Neural cell (in vitro differentiated cells): ENCODE data around the gene MAPK14. TPM values are rescaled to one million over a fixed set of nuclear protein-coding genes. Genes with fewer than 3 reads are reported as not detected.
A peak's percentile ranks its signal among the peaks of the same experiment; 100 is the strongest.
"Not testable (repeated sequence)": the region's sequence is repeated elsewhere in the genome, so short reads cannot be mapped to it uniquely, and the experiment has no call there.

Source experiments
- H2AFZ ChIP-seq: fragments of 200-600, 300-800 bp; sonication (generic), shearing (Covaris generic); 2 replicates; pipeline ENCODE4 v1.6.0; 2014; ENCODE audit warnings: low read depth, mild to moderate bottlenecking, antibody characterized with exemption, low read length, moderate library complexity
- H3F3A ChIP-seq: fragments of 200-600 bp; shearing (Covaris generic); 2 replicates; pipeline ENCODE4 v1.6.1; 2016; ENCODE audit warnings: mild to moderate bottlenecking, moderate library complexity, mixed read lengths, antibody characterized with exemption, low read length; ENCODE audit not compliant: insufficient read depth, poor library complexity, severe bottlenecking
- H3K27ac ChIP-seq: fragments of 200-600, 300-800 bp; sonication (generic), shearing (Covaris generic); 2 replicates; pipeline ENCODE4 v1.5.1; 2014; ENCODE audit warnings: mild to moderate bottlenecking, low read length, moderate library complexity
- H3K27me3 ChIP-seq: fragments of 300-800, 200-600 bp; sonication (generic), shearing (Covaris generic); 2 replicates; pipeline ENCODE4 v1.6.0; 2014; ENCODE audit warnings: mild to moderate bottlenecking, low read depth, low read length, moderate library complexity; ENCODE audit not compliant: insufficient read depth
- H3K36me3 ChIP-seq: fragments of 300-800, 200-600 bp; sonication (generic), shearing (Covaris generic); 2 replicates; pipeline ENCODE4 v1.5.1; 2014; ENCODE audit warnings: mild to moderate bottlenecking, antibody characterized with exemption, low read length, moderate library complexity; ENCODE audit not compliant: insufficient read depth
- H3K4me2 ChIP-seq: fragments of 300-800, 200-600 bp; sonication (generic), shearing (Covaris generic); 2 replicates; pipeline ENCODE4 v1.6.0; 2014; ENCODE audit warnings: mild to moderate bottlenecking, low read length
- H3K4me3 ChIP-seq: fragments of 300-800, 200-600 bp; sonication (generic), shearing (Covaris generic); 2 replicates; pipeline ENCODE4 v1.5.1; 2014; ENCODE audit warnings: mild to moderate bottlenecking, low read length, moderate library complexity
- H3K79me2 ChIP-seq: fragments of 200-600 bp; shearing (Covaris generic); replicated peaks from 2 replicates; pipeline ENCODE4 v1.6.0; 2014; ENCODE audit warnings: mild to moderate bottlenecking, low read length, moderate library complexity; ENCODE audit not compliant: insufficient read depth
- H3K9ac ChIP-seq: fragments of 300-800, 200-600 bp; sonication (generic), shearing (Covaris generic); 2 replicates; pipeline ENCODE4 v1.6.1; 2016; ENCODE audit warnings: mild to moderate bottlenecking, low read length, mixed read lengths
- H3K9me2 ChIP-seq: fragments of 200-600 bp; shearing (Covaris generic); 2 replicates; pipeline ENCODE4 v1.6.1; 2016; ENCODE audit warnings: mild to moderate bottlenecking, low read length, mixed read lengths; ENCODE audit not compliant: insufficient read depth
- H3K9me3 ChIP-seq: fragments of 200-600, 300-800 bp; sonication (generic), shearing (Covaris generic); 2 replicates; pipeline ENCODE4 v1.6.1; 2016; ENCODE audit warnings: mild to moderate bottlenecking, mixed run types, low read length, moderate library complexity, mixed read lengths
- H4K20me1 ChIP-seq: fragments of 200-600 bp; shearing (Covaris generic); 2 replicates; pipeline ENCODE4 v1.6.1; 2016; ENCODE audit warnings: mild to moderate bottlenecking, mixed run types; ENCODE audit not compliant: insufficient read depth
- CTCF ChIP-seq: fragments of 450-650 bp; IDR thresholded peaks from 2 replicates; pipeline ENCODE4 v1.5.1; 2014; ENCODE audit warnings: antibody characterized with exemption, mild to moderate bottlenecking, moderate library complexity; ENCODE audit not compliant: poor library complexity, severe bottlenecking
- EP300 ChIP-seq: fragments of 450-650 bp; conservative IDR thresholded peaks from 2 replicates; pipeline ENCODE4 v1.6.1; 2014; ENCODE audit warnings: antibody characterized with exemption, mild to moderate bottlenecking, moderate library complexity; ENCODE audit not compliant: poor library complexity, severe bottlenecking
- EZH2 ChIP-seq: fragments of 200-600, 300-800 bp; shearing (Covaris generic), sonication (generic); IDR thresholded peaks from 2 replicates; pipeline ENCODE4 v1.6.1; 2014; ENCODE audit warnings: antibody characterized with exemption, low read length, borderline replicate concordance, mild to moderate bottlenecking; ENCODE audit not compliant: insufficient read depth, poor library complexity, severe bottlenecking
- MXI1 ChIP-seq: fragments of 450-650 bp; conservative IDR thresholded peaks from 2 replicates; pipeline ENCODE4 v1.6.1; 2014; ENCODE audit warnings: antibody characterized with exemption, mild to moderate bottlenecking; ENCODE audit not compliant: poor library complexity, severe bottlenecking
- POLR2AphosphoS5 ChIP-seq: IDR thresholded peaks from 2 replicates; pipeline ENCODE4 v1.6.1; 2012
- RAD21 ChIP-seq: fragments of 450-650 bp; conservative IDR thresholded peaks from 2 replicates; pipeline ENCODE4 v1.6.1; 2014; ENCODE audit warnings: antibody characterized with exemption, mild to moderate bottlenecking, moderate library complexity
- REST ChIP-seq: IDR thresholded peaks from 2 replicates; pipeline ENCODE4 v1.6.1; 2012; ENCODE audit warnings: borderline replicate concordance
- SMC3 ChIP-seq: fragments of 450-650 bp; conservative IDR thresholded peaks from 2 replicates; pipeline ENCODE4 v1.6.1; 2014; ENCODE audit warnings: antibody characterized with exemption, mild to moderate bottlenecking, moderate library complexity; ENCODE audit not compliant: poor library complexity
- TAF1 ChIP-seq: IDR thresholded peaks from 2 replicates; pipeline ENCODE4 v1.6.1; 2012; ENCODE audit warnings: low read depth
- polyA minus RNA-seq: library from RNA; depleted of rRNA, polyadenylated mRNA; stranded (reverse); fragments of >200 nt; gene quantifications from 2 replicates; pipeline ENCODE4 v1.2.3, GENCODE V29; 2014
- polyA plus RNA-seq: library from polyadenylated mRNA; depleted of rRNA; stranded (reverse); fragments of >200 nt; gene quantifications from 2 replicates; pipeline ENCODE4 v1.2.3, GENCODE V29; 2014

The MAPK14 gene
- polyA plus RNA-seq (18.2 and 26.6 TPM in 2 replicates), polyA minus RNA-seq (73.5 and 86.4 TPM in 2 replicates)

GRCh38 chr6:36027501-36028087, at the start of gene MAPK14:
Gene MAPK14, plus strand, starts transcription at chr6:36027808. Its CDS starts 350 bp downstream, at chr6:36028158.
- H4K20me1 ChIP-seq, result no peaks in the 10 kb centered on the region
- H2AFZ ChIP-seq, result peak within 1 kb of the TSS; percentile 80
- no peaks in the 10 kb centered on the region for H3F3A ChIP-seq
- no peaks in the 10 kb centered on the region for H3K27me3 ChIP-seq
- H3K9me3 ChIP-seq, result no peaks in the 10 kb centered on the region
- TF ChIP-seq SMC3, result peak; percentile 98
- peak; percentile 86 for TF ChIP-seq REST
- peak; percentile 27 for TF ChIP-seq EP300
- TF ChIP-seq CTCF, result peak; percentile 99
- peak; percentile 77 for TF ChIP-seq MXI1
- TF ChIP-seq POLR2AphosphoS5, result peak; percentile 98
- TF ChIP-seq TAF1, result peak; percentile 91
- TF ChIP-seq EZH2, result no peak
- peak; percentile 97 for TF ChIP-seq RAD21
- peak within 1 kb of the TSS; percentile 91 for H3K9ac ChIP-seq
- H3K9me2 ChIP-seq, result no peaks in the 10 kb centered on the region
- H3K4me3 ChIP-seq, result peak within 1 kb of the TSS; percentile 100
- H3K36me3 ChIP-seq, result no peaks in the 10 kb centered on the region
- peak within 1 kb of the TSS; percentile 89 for H3K27ac ChIP-seq
- H3K4me2 ChIP-seq, result peak within 1 kb of the TSS; percentile 89
- H3K79me2 ChIP-seq, result peaks cover 40% of the 10 kb centered on the region

GRCh38 chr6:35980126-35980525, 47.5 kb upstream of the MAPK14 start:
- not testable (repeated sequence) for H3K9me2 ChIP-seq, H4K20me1 ChIP-seq, H3K27me3 ChIP-seq, H3K79me2 ChIP-seq, H2AFZ ChIP-seq, H3K4me2 ChIP-seq, H3F3A ChIP-seq, H3K9ac ChIP-seq, H3K27ac ChIP-seq, H3K4me3 ChIP-seq, H3K9me3 ChIP-seq, H3K36me3 ChIP-seq
